IMR-90 (cell line): ENCODE measurements around the gene EMCN.

Source experiments
- RAD21 ChIP-seq: IDR thresholded peaks from 2 replicates; pipeline ENCODE4 v1.6.1; 2012; ENCODE audit warnings: low read length, improper control_type of control experiment
- RCOR1 ChIP-seq: IDR thresholded peaks from 2 replicates; pipeline ENCODE4 v1.6.1; 2012; ENCODE audit warnings: mild to moderate bottlenecking, low read length, improper control_type of control experiment; ENCODE audit not compliant: insufficient replicate concordance
- RFX5 ChIP-seq: IDR thresholded peaks from 2 replicates; pipeline ENCODE4 v1.8.0; 2012; ENCODE audit warnings: low read depth, mild to moderate bottlenecking, low read length, moderate library complexity
- SMC3 ChIP-seq: fragments of 150-350 bp; IDR thresholded peaks from 2 replicates; pipeline ENCODE4 v1.6.1; 2016; ENCODE audit warnings: low read depth, mild to moderate bottlenecking, antibody characterized with exemption, low read length, moderate library complexity
- USF2 ChIP-seq: fragments of 150-350 bp; IDR thresholded peaks from 2 replicates; pipeline ENCODE4 v1.6.1; 2017; ENCODE audit warnings: mild to moderate bottlenecking, antibody characterized with exemption, low read length, low read depth
- TF ChIP-seq, protein P1 (sequence below): fragments of 150-350 bp; IDR thresholded peaks from 2 replicates; pipeline ENCODE4 v1.6.1; 2016; ENCODE audit warnings: low read depth, mild to moderate bottlenecking, low read length, moderate library complexity, borderline replicate concordance
- TF ChIP-seq, protein P2 (sequence below): conservative IDR thresholded peaks from 2 replicates; pipeline ENCODE4 v1.5.1; 2012; ENCODE audit warnings: mild to moderate bottlenecking, low read depth, low read length, improper control_type of control experiment

DNA sequence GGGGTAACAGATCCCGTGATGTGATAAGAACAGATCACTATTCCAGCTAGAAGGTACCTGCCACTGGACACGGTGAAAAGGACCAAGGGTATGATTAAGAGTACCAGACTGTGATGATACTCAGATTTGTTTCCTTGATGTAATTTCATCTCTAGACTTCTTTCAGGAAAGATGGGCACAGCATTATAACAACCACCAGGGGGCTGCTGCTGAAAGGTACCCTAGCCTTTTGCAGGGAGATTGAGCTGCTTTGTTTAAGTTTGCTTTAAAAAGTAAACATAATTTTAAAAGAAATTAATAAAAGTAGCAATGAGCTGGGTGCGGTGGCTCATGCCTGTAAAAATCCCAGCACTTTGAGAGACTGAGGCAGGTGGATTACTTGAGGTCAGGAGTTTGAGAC, 145.4 kb downstream of the EMCN start:
- TF ChIP-seq, protein P1, sequence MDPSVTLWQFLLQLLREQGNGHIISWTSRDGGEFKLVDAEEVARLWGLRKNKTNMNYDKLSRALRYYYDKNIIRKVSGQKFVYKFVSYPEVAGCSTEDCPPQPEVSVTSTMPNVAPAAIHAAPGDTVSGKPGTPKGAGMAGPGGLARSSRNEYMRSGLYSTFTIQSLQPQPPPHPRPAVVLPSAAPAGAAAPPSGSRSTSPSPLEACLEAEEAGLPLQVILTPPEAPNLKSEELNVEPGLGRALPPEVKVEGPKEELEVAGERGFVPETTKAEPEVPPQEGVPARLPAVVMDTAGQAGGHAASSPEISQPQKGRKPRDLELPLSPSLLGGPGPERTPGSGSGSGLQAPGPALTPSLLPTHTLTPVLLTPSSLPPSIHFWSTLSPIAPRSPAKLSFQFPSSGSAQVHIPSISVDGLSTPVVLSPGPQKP = no peak
- TF ChIP-seq, protein P2, sequence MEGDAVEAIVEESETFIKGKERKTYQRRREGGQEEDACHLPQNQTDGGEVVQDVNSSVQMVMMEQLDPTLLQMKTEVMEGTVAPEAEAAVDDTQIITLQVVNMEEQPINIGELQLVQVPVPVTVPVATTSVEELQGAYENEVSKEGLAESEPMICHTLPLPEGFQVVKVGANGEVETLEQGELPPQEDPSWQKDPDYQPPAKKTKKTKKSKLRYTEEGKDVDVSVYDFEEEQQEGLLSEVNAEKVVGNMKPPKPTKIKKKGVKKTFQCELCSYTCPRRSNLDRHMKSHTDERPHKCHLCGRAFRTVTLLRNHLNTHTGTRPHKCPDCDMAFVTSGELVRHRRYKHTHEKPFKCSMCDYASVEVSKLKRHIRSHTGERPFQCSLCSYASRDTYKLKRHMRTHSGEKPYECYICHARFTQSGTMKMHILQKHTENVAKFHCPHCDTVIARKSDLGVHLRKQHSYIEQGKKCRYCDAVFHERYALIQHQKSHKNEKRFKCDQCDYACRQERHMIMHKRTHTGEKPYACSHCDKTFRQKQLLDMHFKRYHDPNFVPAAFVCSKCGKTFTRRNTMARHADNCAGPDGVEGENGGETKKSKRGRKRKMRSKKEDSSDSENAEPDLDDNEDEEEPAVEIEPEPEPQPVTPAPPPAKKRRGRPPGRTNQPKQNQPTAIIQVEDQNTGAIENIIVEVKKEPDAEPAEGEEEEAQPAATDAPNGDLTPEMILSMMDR = peak; percentile 31; the same call in 1 of the 2 replicates
- TF ChIP-seq RAD21 (peak; percentile 10; the same call in 1 of the 2 replicates), USF2 (no peak), SMC3 (no peak), RFX5 (no peak), RCOR1 (no peak)
